22Rv1 (cell line): Measurements from ENCODE around the gene CNTF.

ENCODE experiments used
- CTCF ChIP-seq: fragments of 450-650 bp; IDR thresholded peaks from 2 replicates; pipeline ENCODE4 v1.5.1; 2017; ENCODE audit warnings: mild to moderate bottlenecking
- ZFX ChIP-seq: fragments of 450-650 bp; IDR thresholded peaks from 2 replicates; pipeline ENCODE4 v1.6.1; 2017; ENCODE audit warnings: antibody characterized with exemption, borderline replicate concordance

- no peak for TF ChIP-seq CTCF
- no peak for TF ChIP-seq ZFX
Measured at GRCh38 chr11:58647141-58647699, 24.8 kb downstream of the CNTF start.
